HG03139 (cell line): ENCODE results near the gene TNFAIP6.
"Not testable (repeated sequence)": the region's sequence is repeated elsewhere in the genome, so short reads cannot be mapped to it uniquely, and the experiment has no call there.

Experiments
- ATAC-seq: cut with Tn5 transposase; IDR thresholded peaks from one replicate; pipeline ENCODE4 v1.9.1; 2021; ENCODE audit not compliant: unreplicated experiment

TNFAIP6 gene

GRCh38 chr2:151357359-151357758, at the start of gene TNFAIP6:
Gene TNFAIP6 (plus strand): TSS chr2:151357592. CDS start chr2:151357667, 75 bp downstream.
- no peak for ATAC-seq

GRCh38 chr2:151310313-151310712, 47.1 kb upstream of the TNFAIP6 start:
- ATAC-seq: not testable (repeated sequence)

- not testable (repeated sequence) for ATAC-seq
Measured at GRCh38 chr2:151312440-151312839, 45.0 kb upstream of the TNFAIP6 start.

GRCh38 chr2:151315381-151315903, 42.0 kb upstream of the TNFAIP6 start:
- no peak for ATAC-seq

- no peak for ATAC-seq
Measured at GRCh38 chr2:151325581-151326095, 31.8 kb upstream of the TNFAIP6 start.

- ATAC-seq: no peak
Measured at GRCh38 chr2:151326554-151326953, 30.8 kb upstream of the TNFAIP6 start.

- ATAC-seq: no peak
Measured at GRCh38 chr2:151329998-151330397, 27.4 kb upstream of the TNFAIP6 start.

- no peak for ATAC-seq
Measured at GRCh38 chr2:151333083-151333482, 24.3 kb upstream of the TNFAIP6 start.

- no peak for ATAC-seq
Measured at GRCh38 chr2:151334082-151334815, 23.1 kb upstream of the TNFAIP6 start.

GRCh38 chr2:151336863-151337371, 20.5 kb upstream of the TNFAIP6 start:
- no peak for ATAC-seq

- ATAC-seq: no peak
Measured at GRCh38 chr2:151337643-151338042, 19.7 kb upstream of the TNFAIP6 start.

- no peak for ATAC-seq
Measured at GRCh38 chr2:151338115-151338514, 19.3 kb upstream of the TNFAIP6 start.

GRCh38 chr2:151343073-151343472, 14.3 kb upstream of the TNFAIP6 start:
- no peak for ATAC-seq

- ATAC-seq: not testable (repeated sequence)
Measured at GRCh38 chr2:151344191-151344590, 13.2 kb upstream of the TNFAIP6 start.

- no peak for ATAC-seq
Measured at GRCh38 chr2:151344906-151345305, 12.5 kb upstream of the TNFAIP6 start.

GRCh38 chr2:151347294-151347693, 10.1 kb upstream of the TNFAIP6 start:
- no peak for ATAC-seq

- ATAC-seq: no peak
Measured at GRCh38 chr2:151347906-151348305, 9.5 kb upstream of the TNFAIP6 start.

- ATAC-seq: no peak
Measured at GRCh38 chr2:151350579-151351195, 6.7 kb upstream of the TNFAIP6 start.

GRCh38 chr2:151353995-151354394, 3.4 kb upstream of the TNFAIP6 start:
- ATAC-seq: no peak

GRCh38 chr2:151354807-151355206, 2.6 kb upstream of the TNFAIP6 start:
- ATAC-seq: no peak

GRCh38 chr2:151358166-151358970, 976 bp downstream of the TNFAIP6 start:
- ATAC-seq: no peak
